Measurements from ENCODE around the gene PPP1R26. TPM values are rescaled to one million over a fixed set of nuclear protein-coding genes. Genes with fewer than 3 reads are reported as not detected.

The PPP1R26 gene
- total RNA-seq, 1 experiment from 2014 or later = 46.9 TPM

Other genes starting within 250 kb of the PPP1R26 start
- 84.4 and 93.4 TPM in 2 replicates for gene MRPS2, start 20.9 kb downstream of the PPP1R26 start, total RNA-seq (2021)
- gene LCN1, start 41.7 kb downstream of the PPP1R26 start, total RNA-seq (2021) = not detected in 2 replicates
- gene OBP2A, start 66.3 kb downstream of the PPP1R26 start, total RNA-seq (2021) = not detected in 2 replicates
- not detected in 2 replicates for gene PAEP, start 82.0 kb downstream of the PPP1R26 start, total RNA-seq (2021)
- not detected in 2 replicates for gene GLT6D1, start 159.8 kb downstream of the PPP1R26 start, total RNA-seq (2021)
- not detected in 2 replicates for gene LCN9, start 183.5 kb downstream of the PPP1R26 start, total RNA-seq (2021)
- not detected in 2 replicates for gene SOHLH1, start 219.7 kb downstream of the PPP1R26 start, total RNA-seq (2021)
- not detected in 2 replicates for gene KCNT1, start 222.4 kb downstream of the PPP1R26 start, total RNA-seq (2021)

Measured in PC-9 (cell line).